GM12878 (cell line): Measurements from ENCODE around the gene SLC37A3. TPM values are rescaled to one million over a fixed set of nuclear protein-coding genes. Genes with fewer than 3 reads are reported as not detected.

Experiments
- ATAC-seq: fragments of 200-7000 bp; cut with Tn5 transposase; 3 replicates; pipeline ENCODE4 v1.9.1; 2020; ENCODE audit warnings: mild to moderate bottlenecking, moderate library complexity
- BruUV-seq: library from RNA; stranded (reverse); fragments of 400-500 nt; replicated peaks from 2 replicates; lab custom pipeline; 2021; lab: Mats Ljungman, UMichigan
- CTCF ChIA-PET: fragments of 300-600 bp; sonication (Branson Sonifier 250); formaldehyde crosslinking; extraction: SDS; loops from one replicate; lab custom pipeline; 2021; ENCODE audit warnings: inconsistent platforms; lab: Yijun Ruan, JAX
- POLR2A ChIA-PET: fragments of 350-600 bp; formaldehyde crosslinking; extraction: SDS; loops from one replicate; lab custom pipeline; 2021; ENCODE audit warnings: inconsistent platforms; lab: Charles Lee
- RAD21 ChIA-PET: fragments of 300-600 bp; sonication (Branson Sonifier 250); formaldehyde crosslinking; loops from one replicate; lab custom pipeline; 2023; ENCODE audit warnings: antibody characterized with exemption; ENCODE audit not compliant: unreplicated experiment; lab: Charles Lee
- SMC1A ChIA-PET: fragments of 300-600 bp; sonication (Branson Sonifier 250); formaldehyde crosslinking; loops from one replicate; lab custom pipeline; 2023; ENCODE audit not compliant: unreplicated experiment, uncharacterized antibody; lab: Charles Lee
- DNase-seq: peaks from one replicate; pipeline ENCODE4 v3.0.0-alpha.2; 2011; ENCODE audit warnings: low read depth, low spot score
- FAIRE-seq: peaks from 3 replicates; lab custom pipeline; 2011; peaks lifted over from hg19 to GRCh38; lab: Jason Lieb, UNC
- H2AFZ ChIP-seq: 2 replicates; pipeline ENCODE4 v1.6.0; 2011; ENCODE audit warnings: low read depth, low read length, control low read depth; ENCODE audit not compliant: control insufficient read depth
- H3K27ac ChIP-seq: 2 replicates; pipeline ENCODE4 v1.5.1; 2011; ENCODE audit warnings: control low read depth; ENCODE audit not compliant: control insufficient read depth, insufficient read depth
- H3K27me3 ChIP-seq, 2 experiments: replicated peaks in 1 of 2; 2 replicates each; pipeline versions ENCODE4 v1.6.0 to v1.6.1; 2011; ENCODE audit warnings: low read length in 1 of 2; ENCODE audit not compliant: control insufficient read depth in 2 of 2, insufficient read depth in 2 of 2
- H3K36me3 ChIP-seq, 2 experiments: 2 replicates each; pipeline ENCODE4 v1.5.1; 2011; ENCODE audit warnings: low read length in 1 of 2; ENCODE audit not compliant: control insufficient read depth in 2 of 2, insufficient read depth in 2 of 2
- H3K4me1 ChIP-seq: 2 replicates; pipeline ENCODE4 v1.6.1; 2011; ENCODE audit warnings: mild to moderate bottlenecking, low read length, moderate library complexity, mixed read lengths; ENCODE audit not compliant: control insufficient read depth, insufficient read depth
- H3K4me2 ChIP-seq: 2 replicates; pipeline ENCODE4 v1.6.0; 2011; ENCODE audit warnings: control low read depth; ENCODE audit not compliant: control insufficient read depth, insufficient read depth
- H3K4me3 ChIP-seq: fragments of 200-600 bp; sonication (generic); 2 replicates; pipeline ENCODE4 v1.5.1; 2016
- H3K79me2 ChIP-seq: 2 replicates; pipeline ENCODE4 v1.6.0; 2011; ENCODE audit warnings: low read length; ENCODE audit not compliant: control insufficient read depth, insufficient read depth
- H3K9ac ChIP-seq: 2 replicates; pipeline ENCODE4 v1.8.0; 2011; ENCODE audit warnings: low read length, control low read depth, mixed read lengths; ENCODE audit not compliant: control insufficient read depth, insufficient read depth
- H3K9me3 ChIP-seq: replicated peaks from 3 replicates; pipeline ENCODE4 v1.5.1; 2011; ENCODE audit warnings: mild to moderate bottlenecking, low read length; ENCODE audit not compliant: control insufficient read depth, insufficient read depth
- H4K20me1 ChIP-seq: 2 replicates; pipeline ENCODE4 v1.6.0; 2011; ENCODE audit not compliant: control insufficient read depth, insufficient read depth
- FOXK2 ChIP-seq: fragments of 450-650 bp; IDR thresholded peaks from 2 replicates; pipeline ENCODE4 v1.6.1; 2017; ENCODE audit warnings: mild to moderate bottlenecking, moderate library complexity
- IKZF2 ChIP-seq, 2 experiments: fragments of 450-650 bp; IDR thresholded peaks; 2 replicates each; pipeline ENCODE4 v1.6.1; 2017; ENCODE audit warnings: mild to moderate bottlenecking in 2 of 2, moderate library complexity in 2 of 2
- NBN ChIP-seq: fragments of 450-650 bp; IDR thresholded peaks from 2 replicates; pipeline ENCODE4 v1.6.1; 2016
- NFYA ChIP-seq: IDR thresholded peaks from 2 replicates; pipeline ENCODE4 v1.6.1; 2011; ENCODE audit warnings: low read depth, mild to moderate bottlenecking, low read length, improper control_type of control experiment, borderline replicate concordance
- NKRF ChIP-seq: fragments of 450-650 bp; conservative IDR thresholded peaks from 2 replicates; pipeline ENCODE4 v1.6.1; 2017; ENCODE audit warnings: mild to moderate bottlenecking, moderate library complexity
- PAX8 ChIP-seq: fragments of 450-650 bp; IDR thresholded peaks from 2 replicates; pipeline ENCODE4 v1.6.1; 2017; ENCODE audit warnings: mild to moderate bottlenecking, moderate library complexity
- PKNOX1 ChIP-seq: fragments of 450-650 bp; IDR thresholded peaks from 2 replicates; pipeline ENCODE4 v1.6.1; 2016; ENCODE audit warnings: mild to moderate bottlenecking
- POLR2AphosphoS5 ChIP-seq: IDR thresholded peaks from 2 replicates; pipeline ENCODE4 v1.6.1; 2011; ENCODE audit warnings: mild to moderate bottlenecking, low read length, inconsistent platforms
- TAF1 ChIP-seq: IDR thresholded peaks from 2 replicates; pipeline ENCODE4 v1.6.1; 2011; ENCODE audit warnings: mild to moderate bottlenecking, low read depth, low read length, borderline replicate concordance
- USF2 ChIP-seq: IDR thresholded peaks from 2 replicates; pipeline ENCODE4 v1.6.1; 2011; ENCODE audit warnings: low read depth, low read length, improper control_type of control experiment, borderline replicate concordance
- ZBTB40 ChIP-seq: fragments of 450-650 bp; IDR thresholded peaks from 2 replicates; pipeline ENCODE4 v1.6.1; 2016; ENCODE audit warnings: mild to moderate bottlenecking, moderate library complexity, borderline replicate concordance
- ZNF207 ChIP-seq: fragments of 450-650 bp; IDR thresholded peaks from 2 replicates; pipeline ENCODE4 v1.6.1; 2014; ENCODE audit warnings: antibody characterized with exemption, mild to moderate bottlenecking, borderline replicate concordance
- ZNF217 ChIP-seq: fragments of 450-650 bp; IDR thresholded peaks from 2 replicates; pipeline ENCODE4 v1.6.1; 2017; ENCODE audit warnings: antibody characterized with exemption, mild to moderate bottlenecking
- ZNF274 ChIP-seq: IDR thresholded peaks from one replicate; pipeline ENCODE4 v1.8.0; 2011; ENCODE audit not compliant: insufficient read length, insufficient read depth
- whole genome bisulfite sequencing: methylation state at CpG from one replicate; pipeline ENCODE4 v1.1.6; 2016; ENCODE audit warnings: low lambda C conversion rate; ENCODE audit not compliant: insufficient replicate concordance, insufficient coverage; ENCODE audit errors: missing lambda C conversion rate; 5-methylcytosine and 5-hydroxymethylcytosine counted together
- in situ Hi-C: fragments of 300-500 bp; cut with MboI; formaldehyde crosslinking; loops from 9 replicates; pipeline ENCODE4 v1.14.3; 2018; ENCODE audit warnings: mixed read lengths
- intact Hi-C: fragments of 100-400 bp; cut with micrococcal nuclease; formaldehyde crosslinking; loops from one replicate; pipeline ENCODE4 v1.14.2; 2022; ENCODE audit not compliant: unreplicated experiment
- polyA plus RNA-seq, 11 experiments: library from polyadenylated mRNA; depleted of rRNA in 4 of 11; unstranded in 6 of 11; stranded (reverse) in 5 of 11; fragments of >200 nt; fragmentation: Nextera tagmentation in 4 of 11; fragmentation: Illumina TruSeq in 1 of 11; extraction: Ambion mirVana in 4 of 11; extraction: Trizol in 1 of 11; gene quantifications; 1 replicate in 1 of 11; 2 replicates in 10 of 11; pipeline versions ENCODE4 v1.2.1 to v1.2.3, GENCODE V29; 2011 to 2016; ENCODE audit warnings: inconsistent platforms in 2 of 11, missing spikeins in 2 of 11, low read depth in 1 of 11
- total RNA-seq, 4 experiments: library from RNA; depleted of rRNA in 3 of 4; stranded (reverse); fragments of >200 nt in 3 of 4; fragmentation: Illumina TruSeq in 1 of 4; extraction: Trizol in 1 of 4; gene quantifications; 2 replicates each; pipeline versions ENCODE4 v1.2.1 to v1.2.3, GENCODE V29; 2013 to 2021

SLC37A3 gene
- total and polyA plus RNA-seq, 10 of the 15 experiments (the other 5 are each of a cell fraction or from before 2014, with no cell fraction given) = 3.7 to 13.6 (median 11.0) TPM

- TF ChIP-seq IKZF2 (IDR thresholded peaks at IDR 0.05) (no peak), ZNF217 (no peak), NKRF (no peak), USF2 (no peak), POLR2AphosphoS5 (no peak), NBN (no peak), PKNOX1 (no peak), NFYA (no peak)
- TF ChIP-seq, all 136 proteins: peak for 0
Measured at GRCh38 chr7:140317999-140318398, 80.3 kb downstream of the SLC37A3 start (continued).

- intact Hi-C loops (no loop called here), in situ Hi-C loops (no loop called here)
- H3K4me3 ChIP-seq = no peak overlapping the region
- SMC1A ChIA-PET = no interaction called here
- no TSS peak for BruUV-seq
- FAIRE-seq (no peak), DNase-seq (no peak), ATAC-seq (no peak)
- H3K27ac ChIP-seq = no peak overlapping the region
- H3K9me3 ChIP-seq = no peaks in the 10 kb centered on the region; the same call in 2 of the 3 replicates
- H3K27me3 ChIP-seq = no peaks in the 10 kb centered on the region; a peak in 1 of 4 replicates
- no peaks in the 10 kb centered on the region for H3K36me3 ChIP-seq
- no peak overlapping the region for H3K9ac ChIP-seq
- CTCF ChIA-PET = no interaction called here
- H4K20me1 ChIP-seq = no peaks in the 10 kb centered on the region
- no peak overlapping the region for H3K4me2 ChIP-seq
- 96% methylated on average over 4 of the region's 4 CpGs for WGBS
- RAD21 ChIA-PET = no interaction called here
- H2AFZ ChIP-seq = no peak overlapping the region
- H3K79me2 ChIP-seq = no peaks in the 10 kb centered on the region
- TF ChIP-seq PAX8 = no peak
- no peak for TF ChIP-seq ZBTB40
- no peak for TF ChIP-seq ZNF207
- TF ChIP-seq ZNF274 = no peak
- no peak for TF ChIP-seq TAF1
- TF ChIP-seq FOXK2 = no peak
- no peaks in the 10 kb centered on the region for H3K4me1 ChIP-seq
- POLR2A ChIA-PET = no interaction called here
Measured at GRCh38 chr7:140317597-140317996, 80.7 kb downstream of the SLC37A3 start.
